GM12873 (cell line): ENCODE data around the gene ODAD4.

ENCODE experiments used
- CTCF ChIP-seq: IDR thresholded peaks from 2 replicates; pipeline ENCODE4 v1.5.1; 2012; ENCODE audit warnings: low read depth, mild to moderate bottlenecking, moderate library complexity, low read length, control low read depth; ENCODE audit not compliant: insufficient read depth; ENCODE audit errors: missing control alignments

The ODAD4 gene

GRCh38 chr17:41906465-41907184 is 23.8 kb upstream of the ODAD4 start:
- TF ChIP-seq CTCF: no peak

GRCh38 chr17:41907185-41907556 is 23.2 kb upstream of the ODAD4 start:
- TF ChIP-seq CTCF: no peak

- no peak for TF ChIP-seq CTCF
These were observed 22.5 kb upstream of the ODAD4 start for GRCh38 chr17:41907633-41908539.

GRCh38 chr17:41909088-41909487 is 21.3 kb upstream of the ODAD4 start:
- TF ChIP-seq CTCF: no peak

GRCh38 chr17:41910701-41911391 is 19.6 kb upstream of the ODAD4 start:
- TF ChIP-seq CTCF: no peak

- TF ChIP-seq CTCF: no peak
These were observed 17.5 kb upstream of the ODAD4 start for GRCh38 chr17:41912925-41913324.

- TF ChIP-seq CTCF: no peak
These were observed 16.6 kb upstream of the ODAD4 start for GRCh38 chr17:41913798-41914197.
